ENCODE results near the gene CGN.

The CGN gene

GRCh38 chr1:151478140-151478812, 32.9 kb upstream of the CGN start:
- WGBS, 2 experiments: 86 to 100% methylated on average over 1 of the region's 1 CpG
- Histone ChIP-seq H3K27me3 (ENCODE audit: control insufficient read depth, insufficient read depth, low read length, poor library complexity, severe bottlenecking) (peaks cover 3% of the 10 kb centered on the region), H3K9me3 (ENCODE audit: control insufficient read depth, low read length) (no peaks in the 10 kb centered on the region), H3K4me3 (ENCODE audit: insufficient read depth, low read depth, low read length) (no peak overlapping the region), H3K4me1 (ENCODE audit: control insufficient read depth, insufficient read depth, low read length) (no peaks in the 10 kb centered on the region), H3K27ac (ENCODE audit: insufficient read depth, low read depth, low read length, poor library complexity, severe bottlenecking) (no peak overlapping the region), H3K36me3 (ENCODE audit: control insufficient read depth, insufficient read depth, low read length) (no peaks in the 10 kb centered on the region)

- WGBS, 2 experiments: 85 to 94% methylated on average over 2 of the region's 2 CpGs
- Histone ChIP-seq H3K9me3 (ENCODE audit: control insufficient read depth, low read length) (no peaks in the 10 kb centered on the region), H3K4me1 (ENCODE audit: control insufficient read depth, insufficient read depth, low read length) (no peaks in the 10 kb centered on the region), H3K4me3 (ENCODE audit: insufficient read depth, low read depth, low read length) (no peak overlapping the region), H3K27me3 (ENCODE audit: control insufficient read depth, insufficient read depth, low read length, poor library complexity, severe bottlenecking) (peaks cover 2% of the 10 kb centered on the region), H3K36me3 (ENCODE audit: control insufficient read depth, insufficient read depth, low read length) (no peaks in the 10 kb centered on the region), H3K27ac (ENCODE audit: insufficient read depth, low read depth, low read length, poor library complexity, severe bottlenecking) (no peak overlapping the region)
Measured at GRCh38 chr1:151478923-151479322, 32.3 kb upstream of the CGN start.

GRCh38 chr1:151479462-151479861, 31.7 kb upstream of the CGN start:
- Histone ChIP-seq H3K27me3 (ENCODE audit: control insufficient read depth, insufficient read depth, low read length, poor library complexity, severe bottlenecking) (no peaks in the 10 kb centered on the region), H3K4me3 (ENCODE audit: insufficient read depth, low read depth, low read length) (no peak overlapping the region), H3K36me3 (ENCODE audit: control insufficient read depth, insufficient read depth, low read length) (no peaks in the 10 kb centered on the region), H3K4me1 (ENCODE audit: control insufficient read depth, insufficient read depth, low read length) (no peaks in the 10 kb centered on the region), H3K27ac (ENCODE audit: insufficient read depth, low read depth, low read length, poor library complexity, severe bottlenecking) (no peak overlapping the region), H3K9me3 (ENCODE audit: control insufficient read depth, low read length) (no peaks in the 10 kb centered on the region)
- 92 to 96% methylated on average over 5 of the region's 5 CpGs for WGBS, 2 experiments

GRCh38 chr1:151482017-151482416, 29.2 kb upstream of the CGN start:
- H3K36me3 ChIP-seq (ENCODE audit: control insufficient read depth, insufficient read depth, low read length): no peaks in the 10 kb centered on the region
- no peak overlapping the region for H3K27ac ChIP-seq (ENCODE audit: insufficient read depth, low read depth, low read length, poor library complexity, severe bottlenecking)
- H3K4me1 ChIP-seq (ENCODE audit: control insufficient read depth, insufficient read depth, low read length): no peaks in the 10 kb centered on the region
- no peaks in the 10 kb centered on the region for H3K27me3 ChIP-seq (ENCODE audit: control insufficient read depth, insufficient read depth, low read length, poor library complexity, severe bottlenecking)
- WGBS, 2 experiments: 96 to 97% methylated on average over 1 of the region's 1 CpG
- no peaks in the 10 kb centered on the region for H3K9me3 ChIP-seq (ENCODE audit: control insufficient read depth, low read length)
- H3K4me3 ChIP-seq (ENCODE audit: insufficient read depth, low read depth, low read length): no peak overlapping the region

GRCh38 chr1:151485685-151486255, 25.4 kb upstream of the CGN start:
- WGBS, 2 experiments: 65 to 69% methylated on average over 5 of the region's 5 CpGs
- Histone ChIP-seq H3K4me3 (ENCODE audit: insufficient read depth, low read depth, low read length) (no peak overlapping the region), H3K27ac (ENCODE audit: insufficient read depth, low read depth, low read length, poor library complexity, severe bottlenecking) (no peak overlapping the region), H3K4me1 (ENCODE audit: control insufficient read depth, insufficient read depth, low read length) (no peaks in the 10 kb centered on the region), H3K27me3 (ENCODE audit: control insufficient read depth, insufficient read depth, low read length, poor library complexity, severe bottlenecking) (no peaks in the 10 kb centered on the region), H3K9me3 (ENCODE audit: control insufficient read depth, low read length) (no peaks in the 10 kb centered on the region), H3K36me3 (ENCODE audit: control insufficient read depth, insufficient read depth, low read length) (no peaks in the 10 kb centered on the region)

- Histone ChIP-seq H3K4me1 (ENCODE audit: control insufficient read depth, insufficient read depth, low read length) (no peaks in the 10 kb centered on the region), H3K27me3 (ENCODE audit: control insufficient read depth, insufficient read depth, low read length, poor library complexity, severe bottlenecking) (no peaks in the 10 kb centered on the region), H3K4me3 (ENCODE audit: insufficient read depth, low read depth, low read length) (no peak overlapping the region), H3K9me3 (ENCODE audit: control insufficient read depth, low read length) (no peaks in the 10 kb centered on the region), H3K36me3 (ENCODE audit: control insufficient read depth, insufficient read depth, low read length) (no peaks in the 10 kb centered on the region), H3K27ac (ENCODE audit: insufficient read depth, low read depth, low read length, poor library complexity, severe bottlenecking) (no peak overlapping the region)
- WGBS, 2 experiments: 86 to 89% methylated on average over 1 of the region's 1 CpG
Measured at GRCh38 chr1:151486557-151486956, 24.6 kb upstream of the CGN start.

GRCh38 chr1:151491641-151492040, 19.5 kb upstream of the CGN start:
- Histone ChIP-seq H3K4me3 (ENCODE audit: insufficient read depth, low read depth, low read length) (no peak overlapping the region), H3K27me3 (ENCODE audit: control insufficient read depth, insufficient read depth, low read length, poor library complexity, severe bottlenecking) (no peaks in the 10 kb centered on the region)

GRCh38 chr1:151492120-151492519, 19.1 kb upstream of the CGN start:
- Histone ChIP-seq H3K36me3 (ENCODE audit: control insufficient read depth, insufficient read depth, low read length) (no peaks in the 10 kb centered on the region), H3K9me3 (ENCODE audit: control insufficient read depth, low read length) (no peaks in the 10 kb centered on the region), H3K4me3 (ENCODE audit: insufficient read depth, low read depth, low read length) (no peak overlapping the region), H3K4me1 (ENCODE audit: control insufficient read depth, insufficient read depth, low read length) (peaks cover 9% of the 10 kb centered on the region), H3K27ac (ENCODE audit: insufficient read depth, low read depth, low read length, poor library complexity, severe bottlenecking) (no peak overlapping the region), H3K27me3 (ENCODE audit: control insufficient read depth, insufficient read depth, low read length, poor library complexity, severe bottlenecking) (no peaks in the 10 kb centered on the region)
- WGBS, 2 experiments: 89 to 94% methylated on average over 1 of the region's 1 CpG

More at GRCh38 chr1:151491641-151492040, 19.5 kb upstream of the CGN start:
- no peaks in the 10 kb centered on the region for H3K9me3 ChIP-seq (ENCODE audit: control insufficient read depth, low read length)
- no peak overlapping the region for H3K27ac ChIP-seq (ENCODE audit: insufficient read depth, low read depth, low read length, poor library complexity, severe bottlenecking)
- 87 to 90% methylated on average over 5 of the region's 5 CpGs for WGBS, 2 experiments
- H3K36me3 ChIP-seq (ENCODE audit: control insufficient read depth, insufficient read depth, low read length): no peaks in the 10 kb centered on the region
- H3K4me1 ChIP-seq (ENCODE audit: control insufficient read depth, insufficient read depth, low read length): peaks cover 9% of the 10 kb centered on the region

- WGBS, 2 experiments: 92% methylated on average over 3 of the region's 3 CpGs
Measured at GRCh38 chr1:151493042-151493441, 18.1 kb upstream of the CGN start.

GRCh38 chr1:151494741-151495281, 16.4 kb upstream of the CGN start:
- no peaks in the 10 kb centered on the region for H3K36me3 ChIP-seq (ENCODE audit: control insufficient read depth, insufficient read depth, low read length)
- H3K9me3 ChIP-seq (ENCODE audit: control insufficient read depth, low read length): no peaks in the 10 kb centered on the region
- H3K4me3 ChIP-seq (ENCODE audit: insufficient read depth, low read depth, low read length): no peak overlapping the region
- H3K4me1 ChIP-seq (ENCODE audit: control insufficient read depth, insufficient read depth, low read length): peaks cover 9% of the 10 kb centered on the region
- no peaks in the 10 kb centered on the region for H3K27me3 ChIP-seq (ENCODE audit: control insufficient read depth, insufficient read depth, low read length, poor library complexity, severe bottlenecking)
- H3K27ac ChIP-seq (ENCODE audit: insufficient read depth, low read depth, low read length, poor library complexity, severe bottlenecking): no peak overlapping the region
- WGBS, 2 experiments: 0% methylated on average over 1 of the region's 1 CpG

More at GRCh38 chr1:151493042-151493441, 18.1 kb upstream of the CGN start:
- no peaks in the 10 kb centered on the region for H3K9me3 ChIP-seq (ENCODE audit: control insufficient read depth, low read length)
- no peaks in the 10 kb centered on the region for H3K36me3 ChIP-seq (ENCODE audit: control insufficient read depth, insufficient read depth, low read length)
- H3K4me3 ChIP-seq (ENCODE audit: insufficient read depth, low read depth, low read length): no peak overlapping the region
- H3K27ac ChIP-seq (ENCODE audit: insufficient read depth, low read depth, low read length, poor library complexity, severe bottlenecking): no peak overlapping the region
- H3K27me3 ChIP-seq (ENCODE audit: control insufficient read depth, insufficient read depth, low read length, poor library complexity, severe bottlenecking): no peaks in the 10 kb centered on the region
- H3K4me1 ChIP-seq (ENCODE audit: control insufficient read depth, insufficient read depth, low read length): peaks cover 9% of the 10 kb centered on the region
